Mesenteric fat pad (tissue), 1 donor: ENCODE measurements around the gene TM4SF18. TPM values are rescaled to one million over a fixed set of nuclear protein-coding genes. Genes with fewer than 3 reads are reported as not detected.

Experiments used
- DNase-seq: peaks from one replicate; pipeline ENCODE4 v3.0.0-alpha.2; 2020; ENCODE audit warnings: low spot score
- total RNA-seq: library from RNA; stranded (reverse); fragmentation: NEBNext Ultra II Directional; extraction: Animal tissue kit (Norgen Biotek cat#: 25700); gene quantifications from one replicate; pipeline ENCODE4 v1.2.1, GENCODE V29; 2021
- donor health status: DM: yes; HTN: yes; CAD: no.

The TM4SF18 gene
- total RNA-seq, 1 donor from 2014 or later = 12.3 TPM

GRCh38 chr3:149284034-149284433 is 49.4 kb downstream of the TM4SF18 start:
- no peak for DNase-seq

- no peak for DNase-seq
These were observed 50.0 kb downstream of the TM4SF18 start for GRCh38 chr3:149283401-149283800.

GRCh38 chr3:149282836-149283235 is 50.6 kb downstream of the TM4SF18 start:
- no peak for DNase-seq

GRCh38 chr3:149282322-149282721 is 51.1 kb downstream of the TM4SF18 start:
- DNase-seq = no peak

- no peak for DNase-seq
These were observed 52.6 kb downstream of the TM4SF18 start for GRCh38 chr3:149280671-149281349.

GRCh38 chr3:149278911-149279310 is 54.5 kb downstream of the TM4SF18 start:
- DNase-seq = no peak

- no peak for DNase-seq
These were observed 56.1 kb downstream of the TM4SF18 start for GRCh38 chr3:149277331-149277813.

- DNase-seq = no peak
These were observed 56.8 kb downstream of the TM4SF18 start for GRCh38 chr3:149276619-149277018.

GRCh38 chr3:149274220-149274619 is 59.2 kb downstream of the TM4SF18 start:
- no peak for DNase-seq

- no peak for DNase-seq
These were observed 60.2 kb downstream of the TM4SF18 start for GRCh38 chr3:149273096-149273751.

- no peak for DNase-seq
These were observed 61.8 kb downstream of the TM4SF18 start for GRCh38 chr3:149271669-149272068.

- no peak for DNase-seq
These were observed 63.3 kb downstream of the TM4SF18 start for GRCh38 chr3:149270180-149270579.

GRCh38 chr3:149269687-149270086 is 63.7 kb downstream of the TM4SF18 start:
- no peak for DNase-seq

Other genes with a start within 250 kb of the TM4SF18 start
- gene HLTF, start 247.1 kb downstream of the TM4SF18 start, total RNA-seq = 20.2 TPM
- 17.0 TPM for gene HPS3, start 204.0 kb downstream of the TM4SF18 start, total RNA-seq
- 17.5 TPM for gene CP, start 111.8 kb downstream of the TM4SF18 start, total RNA-seq
- 87.8 TPM for gene TM4SF1, start 44.0 kb upstream of the TM4SF18 start, total RNA-seq
- 1.7 TPM for gene TM4SF4, start 141.1 kb upstream of the TM4SF18 start, total RNA-seq